ENCODE measurements around the gene TMEM50B.

The TMEM50B gene

GRCh38 chr21:33492571-33492970 is 12.8 kb upstream of the TMEM50B start:
- TF ChIP-seq, protein P1, sequence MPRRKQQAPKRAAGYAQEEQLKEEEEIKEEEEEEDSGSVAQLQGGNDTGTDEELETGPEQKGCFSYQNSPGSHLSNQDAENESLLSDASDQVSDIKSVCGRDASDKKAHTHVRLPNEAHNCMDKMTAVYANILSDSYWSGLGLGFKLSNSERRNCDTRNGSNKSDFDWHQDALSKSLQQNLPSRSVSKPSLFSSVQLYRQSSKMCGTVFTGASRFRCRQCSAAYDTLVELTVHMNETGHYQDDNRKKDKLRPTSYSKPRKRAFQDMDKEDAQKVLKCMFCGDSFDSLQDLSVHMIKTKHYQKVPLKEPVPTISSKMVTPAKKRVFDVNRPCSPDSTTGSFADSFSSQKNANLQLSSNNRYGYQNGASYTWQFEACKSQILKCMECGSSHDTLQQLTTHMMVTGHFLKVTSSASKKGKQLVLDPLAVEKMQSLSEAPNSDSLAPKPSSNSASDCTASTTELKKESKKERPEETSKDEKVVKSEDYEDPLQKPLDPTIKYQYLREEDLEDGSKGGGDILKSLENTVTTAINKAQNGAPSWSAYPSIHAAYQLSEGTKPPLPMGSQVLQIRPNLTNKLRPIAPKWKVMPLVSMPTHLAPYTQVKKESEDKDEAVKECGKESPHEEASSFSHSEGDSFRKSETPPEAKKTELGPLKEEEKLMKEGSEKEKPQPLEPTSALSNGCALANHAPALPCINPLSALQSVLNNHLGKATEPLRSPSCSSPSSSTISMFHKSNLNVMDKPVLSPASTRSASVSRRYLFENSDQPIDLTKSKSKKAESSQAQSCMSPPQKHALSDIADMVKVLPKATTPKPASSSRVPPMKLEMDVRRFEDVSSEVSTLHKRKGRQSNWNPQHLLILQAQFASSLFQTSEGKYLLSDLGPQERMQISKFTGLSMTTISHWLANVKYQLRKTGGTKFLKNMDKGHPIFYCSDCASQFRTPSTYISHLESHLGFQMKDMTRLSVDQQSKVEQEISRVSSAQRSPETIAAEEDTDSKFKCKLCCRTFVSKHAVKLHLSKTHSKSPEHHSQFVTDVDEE (CRISPR knock-in tag; IDR thresholded peaks at IDR 0.05) = no peak
- TF ChIP-seq RARB (CRISPR knock-in tag; IDR thresholded peaks at IDR 0.05) = no peak
- no peak for TF ChIP-seq GLIS3 (CRISPR knock-in tag; IDR thresholded peaks at IDR 0.05)
- TF ChIP-seq ARNTL (CRISPR knock-in tag; IDR thresholded peaks at IDR 0.05; ENCODE audit: borderline replicate concordance, low read depth) = no peak
- no peak for TF ChIP-seq PATZ1 (CRISPR knock-in tag; IDR thresholded peaks at IDR 0.05; ENCODE audit: borderline replicate concordance)
- TF ChIP-seq PPARA (CRISPR knock-in tag; IDR thresholded peaks at IDR 0.05; ENCODE audit: borderline replicate concordance) = no peak
- no peak for TF ChIP-seq OSR1 (CRISPR knock-in tag; IDR thresholded peaks at IDR 0.05)
- TF ChIP-seq ZC3H10 (CRISPR knock-in tag; IDR thresholded peaks at IDR 0.05) = no peak
- TF ChIP-seq ZFP3 (CRISPR knock-in tag; IDR thresholded peaks at IDR 0.05) = no peak
- no peak for TF ChIP-seq CSDC2 (CRISPR knock-in tag; IDR thresholded peaks at IDR 0.05)
- no peak for ATAC-seq

- ATAC-seq = peak; percentile 99
- TF ChIP-seq ZFP30 (CRISPR knock-in tag; IDR thresholded peaks at IDR 0.05) (no peak), SNAI2 (CRISPR knock-in tag; IDR thresholded peaks at IDR 0.05) (no peak), ESRRG (CRISPR knock-in tag; IDR thresholded peaks at IDR 0.05) (no peak), ZC3H10 (CRISPR knock-in tag; IDR thresholded peaks at IDR 0.05) (no peak), ZNF565 (CRISPR knock-in tag; conservative IDR thresholded peaks at IDR 0.05; ENCODE audit: low read depth) (no peak), ZNF8 (CRISPR knock-in tag; IDR thresholded peaks at IDR 0.05) (no peak), RARB (CRISPR knock-in tag; IDR thresholded peaks at IDR 0.05) (no peak), ZNF70 (CRISPR knock-in tag; IDR thresholded peaks at IDR 0.05) (no peak), GLIS3 (CRISPR knock-in tag; IDR thresholded peaks at IDR 0.05) (no peak), ZFP3 (CRISPR knock-in tag; IDR thresholded peaks at IDR 0.05) (no peak), TOX (CRISPR knock-in tag; IDR thresholded peaks at IDR 0.05; ENCODE audit: borderline replicate concordance) (no peak), PPARA (CRISPR knock-in tag; IDR thresholded peaks at IDR 0.05; ENCODE audit: borderline replicate concordance) (no peak), OSR1 (CRISPR knock-in tag; IDR thresholded peaks at IDR 0.05) (no peak)
- TF ChIP-seq, protein P2, sequence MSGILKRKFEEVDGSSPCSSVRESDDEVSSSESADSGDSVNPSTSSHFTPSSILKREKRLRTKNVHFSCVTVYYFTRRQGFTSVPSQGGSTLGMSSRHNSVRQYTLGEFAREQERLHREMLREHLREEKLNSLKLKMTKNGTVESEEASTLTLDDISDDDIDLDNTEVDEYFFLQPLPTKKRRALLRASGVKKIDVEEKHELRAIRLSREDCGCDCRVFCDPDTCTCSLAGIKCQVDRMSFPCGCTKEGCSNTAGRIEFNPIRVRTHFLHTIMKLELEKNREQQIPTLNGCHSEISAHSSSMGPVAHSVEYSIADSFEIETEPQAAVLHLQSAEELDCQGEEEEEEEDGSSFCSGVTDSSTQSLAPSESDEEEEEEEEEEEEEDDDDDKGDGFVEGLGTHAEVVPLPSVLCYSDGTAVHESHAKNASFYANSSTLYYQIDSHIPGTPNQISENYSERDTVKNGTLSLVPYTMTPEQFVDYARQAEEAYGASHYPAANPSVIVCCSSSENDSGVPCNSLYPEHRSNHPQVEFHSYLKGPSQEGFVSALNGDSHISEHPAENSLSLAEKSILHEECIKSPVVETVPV (CRISPR knock-in tag; IDR thresholded peaks at IDR 0.05) = no peak
- TF ChIP-seq, protein P3, sequence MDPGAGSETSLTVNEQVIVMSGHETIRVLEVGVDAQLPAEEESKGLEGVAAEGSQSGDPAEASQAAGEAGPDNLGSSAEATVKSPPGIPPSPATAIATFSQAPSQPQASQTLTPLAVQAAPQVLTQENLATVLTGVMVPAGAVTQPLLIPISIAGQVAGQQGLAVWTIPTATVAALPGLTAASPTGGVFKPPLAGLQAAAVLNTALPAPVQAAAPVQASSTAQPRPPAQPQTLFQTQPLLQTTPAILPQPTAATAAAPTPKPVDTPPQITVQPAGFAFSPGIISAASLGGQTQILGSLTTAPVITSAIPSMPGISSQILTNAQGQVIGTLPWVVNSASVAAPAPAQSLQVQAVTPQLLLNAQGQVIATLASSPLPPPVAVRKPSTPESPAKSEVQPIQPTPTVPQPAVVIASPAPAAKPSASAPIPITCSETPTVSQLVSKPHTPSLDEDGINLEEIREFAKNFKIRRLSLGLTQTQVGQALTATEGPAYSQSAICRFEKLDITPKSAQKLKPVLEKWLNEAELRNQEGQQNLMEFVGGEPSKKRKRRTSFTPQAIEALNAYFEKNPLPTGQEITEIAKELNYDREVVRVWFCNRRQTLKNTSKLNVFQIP (CRISPR knock-in tag; IDR thresholded peaks at IDR 0.05; ENCODE audit: borderline replicate concordance, low read depth) = no peak
- TF ChIP-seq, protein P1 (CRISPR knock-in tag; IDR thresholded peaks at IDR 0.05) = no peak
Observed at GRCh38 chr21:33491373-33492102, 11.8 kb upstream of the TMEM50B start, which contains the start of gene DNAJC28. Gene DNAJC28, minus strand, starts transcription at chr21:33491716. Its CDS starts 2,323 bp downstream, at chr21:33489393.
